OCI-LY7 (cell line): ENCODE data around the gene PGLYRP2. TPM values are rescaled to one million over a fixed set of nuclear protein-coding genes. Genes with fewer than 3 reads are reported as not detected.

Experiments
- BruUV-seq: library from RNA; stranded (reverse); fragments of 400-500 nt; replicated peaks from 2 replicates; lab custom pipeline; 2021; lab: Mats Ljungman, UMichigan
- CTCF ChIA-PET: fragments of 300-600 bp; sonication (Branson Sonifier 250); formaldehyde crosslinking; loops from one replicate; lab custom pipeline; 2022; ENCODE audit warnings: antibody characterized with exemption; ENCODE audit not compliant: unreplicated experiment; lab: Charles Lee
- POLR2A ChIA-PET: fragments of 300-600 bp; sonication (Branson Sonifier 250); formaldehyde crosslinking; loops from one replicate; lab custom pipeline; 2022; ENCODE audit warnings: antibody characterized with exemption; lab: Charles Lee
- DNase-seq: peaks from one replicate; pipeline ENCODE4 v3.0.0-alpha.2; 2015; ENCODE audit warnings: low spot score
- H2AFZ ChIP-seq: fragments of 200-600 bp; sonication (generic), shearing (Covaris generic); 2 replicates; pipeline ENCODE4 v1.6.1; 2014; ENCODE audit warnings: mild to moderate bottlenecking, antibody characterized with exemption, low read length, moderate library complexity
- H3K27ac ChIP-seq: fragments of 200-600 bp; sonication (generic); 2 replicates; pipeline ENCODE4 v1.5.1; 2014; ENCODE audit warnings: mixed run types, low read depth, mild to moderate bottlenecking, moderate library complexity, low read length, inconsistent platforms; ENCODE audit not compliant: poor library complexity, severe bottlenecking
- H3K36me3 ChIP-seq: fragments of 200-600 bp; sonication (generic); 2 replicates; pipeline ENCODE4 v1.6.1; 2014; ENCODE audit warnings: mild to moderate bottlenecking, antibody characterized with exemption, low read length, moderate library complexity, mixed read lengths; ENCODE audit not compliant: insufficient read depth
- H3K4me1 ChIP-seq: fragments of 200-600 bp; sonication (generic); 2 replicates; pipeline ENCODE4 v1.5.1; 2014; ENCODE audit warnings: mild to moderate bottlenecking, low read length; ENCODE audit not compliant: insufficient read depth, poor library complexity, severe bottlenecking
- H3K4me2 ChIP-seq: fragments of 200-600 bp; sonication (generic); 2 replicates; pipeline ENCODE4 v1.6.1; 2014; ENCODE audit warnings: mild to moderate bottlenecking, low read length
- H3K4me3 ChIP-seq: fragments of 200-600 bp; sonication (generic); 2 replicates; pipeline ENCODE4 v1.5.1; 2014; ENCODE audit warnings: mild to moderate bottlenecking, low read depth, low read length; ENCODE audit not compliant: poor library complexity, severe bottlenecking
- H3K79me2 ChIP-seq: fragments of 200-600 bp; sonication (generic); 2 replicates; pipeline ENCODE4 v1.6.1; 2016; ENCODE audit warnings: low read depth, mild to moderate bottlenecking, low read length, moderate library complexity, mixed read lengths; ENCODE audit not compliant: insufficient read depth
- H3K9me2 ChIP-seq: fragments of 200-600 bp; sonication (generic); 2 replicates; pipeline ENCODE4 v1.6.1; 2016; ENCODE audit warnings: mild to moderate bottlenecking, low read length, mixed read lengths; ENCODE audit not compliant: insufficient read depth
- H3K9me3 ChIP-seq: fragments of 200-600 bp; sonication (generic); 2 replicates; pipeline ENCODE4 v1.6.1; 2014; ENCODE audit warnings: mild to moderate bottlenecking, mixed run types, low read length, mixed read lengths
- H4K20me1 ChIP-seq: fragments of 200-600 bp; sonication (generic); 2 replicates; pipeline ENCODE4 v1.6.1; 2014; ENCODE audit warnings: mild to moderate bottlenecking, antibody characterized with exemption, low read length, moderate library complexity, mixed read lengths; ENCODE audit not compliant: insufficient read depth
- CTCF ChIP-seq: fragments of 200-600 bp; sonication (generic); conservative IDR thresholded peaks from 2 replicates; pipeline ENCODE4 v1.5.1; 2014; ENCODE audit warnings: mild to moderate bottlenecking, antibody characterized with exemption, low read length, moderate library complexity, mixed read lengths
- EZH2phosphoT487 ChIP-seq: fragments of 200-600 bp; sonication (generic); IDR thresholded peaks from 2 replicates; pipeline ENCODE4 v1.6.1; 2018; ENCODE audit warnings: low read depth, borderline replicate concordance, mild to moderate bottlenecking, mixed run types, antibody characterized with exemption, low read length, moderate library complexity, mixed read lengths
- intact Hi-C: fragments of 100-400 bp; cut with micrococcal nuclease; formaldehyde crosslinking; loops from one replicate; pipeline ENCODE4 v1.10.0; 2022; ENCODE audit not compliant: unreplicated experiment
- total RNA-seq, 2 experiments: library from RNA; depleted of rRNA in 1 of 2; stranded (reverse); fragments of >200 nt in 1 of 2; shearing (Covaris generic) in 1 of 2; gene quantifications; 2 replicates each; pipeline ENCODE4 v1.2.3, GENCODE V29; 2014 to 2022

The PGLYRP2 gene
- total RNA-seq, 2 experiments from 2014 or later = not detected

GRCh38 chr19:15445227-15445605 lies 34.1 kb downstream of the PGLYRP2 start:
- no peaks in the 10 kb centered on the region for H3K79me2 ChIP-seq
- H3K4me2 ChIP-seq = no peak overlapping the region
- H3K9me2 ChIP-seq = no peaks in the 10 kb centered on the region
- ChIA-PET POLR2A (no interaction called here), CTCF (no interaction called here)
- no TSS peak for BruUV-seq
- H3K4me3 ChIP-seq = no peak overlapping the region
- no peaks in the 10 kb centered on the region for H3K9me3 ChIP-seq
- H3K36me3 ChIP-seq = no peaks in the 10 kb centered on the region
- no peak for TF ChIP-seq CTCF
- no peak for TF ChIP-seq EZH2phosphoT487
- no peaks in the 10 kb centered on the region for H4K20me1 ChIP-seq
- H3K27ac ChIP-seq = no peak overlapping the region
- intact Hi-C loops = no loop called here
- H3K4me1 ChIP-seq = peaks cover 9% of the 10 kb centered on the region
- H2AFZ ChIP-seq = no peak overlapping the region
- no peak for DNase-seq

GRCh38 chr19:15444505-15445226 lies 34.6 kb downstream of the PGLYRP2 start:
- Histone ChIP-seq H3K4me1 (peaks cover 9% of the 10 kb centered on the region), H3K9me3 (no peaks in the 10 kb centered on the region), H3K4me2 (no peak overlapping the region), H2AFZ (no peak overlapping the region), H3K79me2 (no peaks in the 10 kb centered on the region), H3K4me3 (no peak overlapping the region), H4K20me1 (no peaks in the 10 kb centered on the region), H3K9me2 (no peaks in the 10 kb centered on the region), H3K36me3 (no peaks in the 10 kb centered on the region), H3K27ac (no peak overlapping the region)
- CTCF ChIA-PET = no interaction called here
- POLR2A ChIA-PET = no interaction called here
- intact Hi-C loops = no loop called here
- TF ChIP-seq EZH2phosphoT487 (no peak), CTCF (no peak)
- BruUV-seq = no TSS peak
- DNase-seq = no peak

- no peak overlapping the region for H3K27ac ChIP-seq
- ChIA-PET POLR2A (no interaction called here), CTCF (no interaction called here)
- H3K9me3 ChIP-seq = no peaks in the 10 kb centered on the region
- H3K79me2 ChIP-seq = no peaks in the 10 kb centered on the region
- no peak for DNase-seq
- H2AFZ ChIP-seq = no peak overlapping the region
- no peaks in the 10 kb centered on the region for H4K20me1 ChIP-seq
- BruUV-seq = no TSS peak
- TF ChIP-seq CTCF (no peak), EZH2phosphoT487 (no peak)
- no peaks in the 10 kb centered on the region for H3K9me2 ChIP-seq
- H3K4me3 ChIP-seq = no peak overlapping the region
- no peak overlapping the region for H3K4me2 ChIP-seq
- intact Hi-C loops = no loop called here
- no peaks in the 10 kb centered on the region for H3K36me3 ChIP-seq
- peaks cover 3% of the 10 kb centered on the region for H3K4me1 ChIP-seq
These were observed 35.5 kb downstream of the PGLYRP2 start for GRCh38 chr19:15443838-15444237.
